ENCODE measurements around the gene COX6A2.

The COX6A2 gene

GRCh38 chr16:31428279-31428597 lies at the start of gene COX6A2:
COX6A2 (minus strand) TSS chr16:31428360; CDS start chr16:31428325, 35 bp downstream.
- H3K4me1 ChIP-seq, result peaks cover 0 to 9% (median 3%) of the 10 kb centered on the region in 4 donors
- peak within 1 kb of the TSS in 1 of 2 donors; percentile 60 for H3K27ac ChIP-seq
- H3K36me3 ChIP-seq, result no peaks in the 10 kb centered on the region
- peak within 1 kb of the TSS; percentile 44 to 56 for H3K4me3 ChIP-seq
- no peak for TF ChIP-seq CTCF (IDR thresholded peaks at IDR 0.05)
- H3K27me3 ChIP-seq, result peaks cover 0 to 14% of the 10 kb centered on the region in 2 donors
- no peak for DNase-seq
- no peaks in the 10 kb centered on the region for H3K9me3 ChIP-seq
- intact Hi-C loops (cut with DNase I; ENCODE audit: low total_unique reads), result no loop called here

- Histone ChIP-seq H3K4me1 (peaks cover 0 to 22% (median 14%) of the 10 kb centered on the region in 4 donors), H3K36me3 (peaks cover 46 to 55% (median 50%) of the 10 kb centered on the region in 3 donors), H3K9me3 (no peaks in the 10 kb centered on the region), H3K4me3 (peak overlapping the region; percentile 23 to 32), H3K27me3 (no peaks in the 10 kb centered on the region), H3K27ac (peak overlapping the region in 1 of 2 donors; percentile 17)
- intact Hi-C loops (cut with DNase I; ENCODE audit: low total_unique reads), result no loop called here
- TF ChIP-seq CTCF (IDR thresholded peaks at IDR 0.05), result no peak
- no peak for DNase-seq
Observed at GRCh38 chr16:31477220-31478216, 49.4 kb upstream of the COX6A2 start.

- Histone ChIP-seq H3K4me3 (peak overlapping the region; percentile 23 to 32), H3K27ac (peak overlapping the region in 1 of 2 donors; percentile 17), H3K36me3 (peaks cover 46 to 55% (median 50%) of the 10 kb centered on the region in 3 donors), H3K27me3 (no peaks in the 10 kb centered on the region), H3K9me3 (no peaks in the 10 kb centered on the region), H3K4me1 (peaks cover 0 to 24% (median 15%) of the 10 kb centered on the region in 4 donors)
- TF ChIP-seq CTCF (IDR thresholded peaks at IDR 0.05), result no peak
- intact Hi-C loops (cut with DNase I; ENCODE audit: low total_unique reads), result no loop called here
- peak; percentile 74 to 81 for DNase-seq
Observed at GRCh38 chr16:31476303-31477219, 48.4 kb upstream of the COX6A2 start.

- no peak for DNase-seq
- Histone ChIP-seq H3K27me3 (no peaks in the 10 kb centered on the region), H3K4me3 (no peak overlapping the region), H3K27ac (no peak overlapping the region), H3K36me3 (peaks cover 46 to 55% (median 50%) of the 10 kb centered on the region in 3 donors), H3K9me3 (no peaks in the 10 kb centered on the region), H3K4me1 (peaks cover 0 to 30% (median 20%) of the 10 kb centered on the region in 4 donors)
- no peak for TF ChIP-seq CTCF (IDR thresholded peaks at IDR 0.05)
- intact Hi-C loops (cut with DNase I; ENCODE audit: low total_unique reads), result loop anchor here (2.0 kb wide), 1 partner anchor 17 kb away; the partner anchor contains the start of gene ARMC5
Observed at GRCh38 chr16:31475946-31476302, 47.8 kb upstream of the COX6A2 start.

Measured in tibial artery (tissue), 4 donors.